Measurements from ENCODE around the gene CBLIF.
"Not testable (repeated sequence)": the region's sequence is repeated elsewhere in the genome, so short reads cannot be mapped to it uniquely, and the experiment has no call there.

CBLIF gene

DNA sequence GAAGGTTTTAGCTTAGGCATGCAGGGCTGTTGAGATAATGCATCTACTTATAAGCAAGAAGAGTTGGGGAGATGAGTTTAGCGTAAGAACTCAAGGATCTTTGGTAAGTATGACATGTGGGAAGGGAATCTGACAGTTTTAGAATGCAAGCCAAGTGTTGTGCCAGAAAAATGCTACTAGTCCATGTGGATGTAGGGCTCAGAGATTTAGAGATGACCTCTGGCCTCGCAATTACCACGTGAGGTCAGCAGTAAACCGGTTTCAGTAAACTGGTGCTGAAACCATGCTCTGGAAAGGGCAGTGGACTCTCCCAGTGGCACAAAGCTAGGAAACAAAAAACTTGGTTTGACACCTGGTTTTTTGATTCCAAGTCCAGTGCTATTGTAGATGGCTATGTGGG, 53.7 kb downstream of the CBLIF start:
- no peak overlapping the region for H3K4me3 ChIP-seq (replicated peaks; ENCODE audit: low read depth, low read length)
- no peak for DNase-seq (ENCODE audit: extremely low read depth, low read depth)
- TF ChIP-seq, protein P1, sequence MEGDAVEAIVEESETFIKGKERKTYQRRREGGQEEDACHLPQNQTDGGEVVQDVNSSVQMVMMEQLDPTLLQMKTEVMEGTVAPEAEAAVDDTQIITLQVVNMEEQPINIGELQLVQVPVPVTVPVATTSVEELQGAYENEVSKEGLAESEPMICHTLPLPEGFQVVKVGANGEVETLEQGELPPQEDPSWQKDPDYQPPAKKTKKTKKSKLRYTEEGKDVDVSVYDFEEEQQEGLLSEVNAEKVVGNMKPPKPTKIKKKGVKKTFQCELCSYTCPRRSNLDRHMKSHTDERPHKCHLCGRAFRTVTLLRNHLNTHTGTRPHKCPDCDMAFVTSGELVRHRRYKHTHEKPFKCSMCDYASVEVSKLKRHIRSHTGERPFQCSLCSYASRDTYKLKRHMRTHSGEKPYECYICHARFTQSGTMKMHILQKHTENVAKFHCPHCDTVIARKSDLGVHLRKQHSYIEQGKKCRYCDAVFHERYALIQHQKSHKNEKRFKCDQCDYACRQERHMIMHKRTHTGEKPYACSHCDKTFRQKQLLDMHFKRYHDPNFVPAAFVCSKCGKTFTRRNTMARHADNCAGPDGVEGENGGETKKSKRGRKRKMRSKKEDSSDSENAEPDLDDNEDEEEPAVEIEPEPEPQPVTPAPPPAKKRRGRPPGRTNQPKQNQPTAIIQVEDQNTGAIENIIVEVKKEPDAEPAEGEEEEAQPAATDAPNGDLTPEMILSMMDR (IDR thresholded peaks at IDR 0.05; ENCODE audit: low read depth, low read length, missing control alignments): no peak

DNA sequence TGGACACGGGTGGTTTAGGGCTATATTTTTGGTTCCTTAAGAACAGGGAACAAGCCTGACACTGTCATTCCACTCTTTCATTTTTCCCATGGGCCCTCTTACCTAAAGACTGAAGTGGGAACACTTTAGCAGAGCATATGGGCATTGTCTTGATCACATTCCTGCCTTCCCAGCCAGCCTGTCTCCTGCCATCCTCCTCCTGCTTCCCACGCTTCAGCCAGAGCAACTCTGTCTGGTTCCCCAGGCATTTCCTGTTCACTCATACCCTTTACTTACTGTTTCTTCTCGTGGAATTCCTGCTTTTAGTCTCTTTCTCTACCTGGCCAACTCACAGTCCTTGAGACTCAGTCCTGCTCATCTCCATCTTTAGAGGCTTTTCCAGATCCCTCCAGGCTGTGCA, 57.5 kb downstream of the CBLIF start:
- TF ChIP-seq, protein P1 (IDR thresholded peaks at IDR 0.05; ENCODE audit: low read depth, low read length, missing control alignments): no peak
- DNase-seq (ENCODE audit: extremely low read depth, low read depth): no peak
- H3K4me3 ChIP-seq (replicated peaks; ENCODE audit: low read depth, low read length): no peak overlapping the region

DNA sequence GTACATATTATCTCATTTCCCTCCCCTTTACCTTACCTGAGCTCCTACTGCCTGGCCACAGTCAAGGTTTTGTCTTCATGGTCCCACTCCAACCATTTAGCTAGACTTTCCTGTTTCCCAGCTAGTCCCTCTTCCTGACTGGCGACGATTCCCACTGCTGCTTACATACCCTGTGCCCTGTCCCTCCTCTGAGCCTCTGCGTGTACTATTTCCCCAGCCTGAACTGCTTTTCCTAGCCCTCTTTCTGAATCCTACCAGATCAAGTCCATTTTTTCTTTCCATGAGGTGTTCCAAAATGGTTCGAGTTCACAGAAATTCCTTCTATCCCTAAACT, 58.1 kb downstream of the CBLIF start:
- no peak overlapping the region for H3K4me3 ChIP-seq (replicated peaks; ENCODE audit: low read depth, low read length)
- TF ChIP-seq, protein P1 (IDR thresholded peaks at IDR 0.05; ENCODE audit: low read depth, low read length, missing control alignments): no peak
- no peak for DNase-seq (ENCODE audit: extremely low read depth, low read depth)

DNA sequence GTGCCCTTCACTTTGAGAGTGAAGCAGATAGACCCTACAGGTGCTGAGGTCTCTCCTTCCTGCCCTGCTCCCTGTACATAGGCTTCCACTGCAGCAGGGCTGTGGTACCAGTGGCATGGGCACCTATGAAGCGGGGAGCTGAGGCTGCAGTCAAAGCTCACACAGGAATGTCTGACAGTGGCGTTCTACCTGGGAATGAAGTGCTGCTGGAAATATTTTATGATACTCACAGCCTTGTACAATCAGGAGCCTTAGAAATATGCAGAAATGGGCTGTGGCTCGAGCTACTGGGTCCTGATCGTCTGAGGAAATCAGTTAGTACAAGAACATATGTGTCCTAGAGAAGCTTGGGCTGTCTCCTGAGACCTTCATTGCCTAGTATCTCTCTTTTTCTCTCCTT, 59.5 kb downstream of the CBLIF start:
- TF ChIP-seq, protein P1 (IDR thresholded peaks at IDR 0.05; ENCODE audit: low read depth, low read length, missing control alignments): no peak
- no peak overlapping the region for H3K4me3 ChIP-seq (replicated peaks; ENCODE audit: low read depth, low read length)
- DNase-seq (ENCODE audit: extremely low read depth, low read depth): no peak

DNA sequence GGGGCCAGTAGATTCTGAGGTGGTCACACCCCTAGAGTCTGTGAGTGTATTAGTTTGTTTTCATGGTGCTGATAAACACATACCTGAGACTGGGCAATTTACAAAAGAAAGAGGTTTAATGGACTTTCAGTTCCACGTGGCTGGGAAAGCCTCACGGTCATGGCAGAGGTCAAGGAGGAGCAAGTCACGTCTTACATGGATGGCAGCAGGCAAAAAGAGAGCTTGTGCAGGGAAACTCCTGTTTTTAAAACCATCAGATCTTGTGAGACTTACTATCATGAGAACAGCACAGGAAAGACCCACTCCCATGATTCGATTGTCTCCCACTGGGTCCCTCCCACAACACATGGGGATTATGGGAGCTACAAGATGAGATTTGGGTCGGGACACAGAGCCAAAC, 60.9 kb downstream of the CBLIF start:
- not testable (repeated sequence) for DNase-seq (ENCODE audit: extremely low read depth, low read depth); H3K4me3 ChIP-seq (replicated peaks; ENCODE audit: low read depth, low read length)

DNA sequence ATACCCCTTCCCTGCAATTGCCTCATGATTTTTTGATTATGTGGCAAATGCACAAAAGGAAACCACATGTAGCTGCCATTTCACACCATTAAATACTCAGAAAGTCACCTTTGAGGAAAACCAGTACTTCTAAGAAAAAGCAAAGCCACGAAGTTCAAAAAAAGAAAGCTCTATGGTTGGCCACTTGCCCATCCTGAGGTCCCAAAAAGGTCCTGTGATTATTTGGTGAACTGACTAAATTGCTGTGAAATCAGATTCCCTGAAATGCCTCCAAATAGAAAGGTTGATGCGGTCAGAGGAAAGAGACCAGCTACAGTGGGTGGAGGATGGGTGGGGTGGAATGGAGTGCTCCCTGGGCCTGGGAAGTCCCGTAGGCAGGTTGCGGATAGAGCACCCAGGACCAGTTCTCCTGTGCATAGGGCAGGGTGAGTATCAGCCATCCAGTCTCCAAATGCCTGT, 61.6 kb downstream of the CBLIF start:
- TF ChIP-seq, protein P1 (IDR thresholded peaks at IDR 0.05; ENCODE audit: low read depth, low read length, missing control alignments): no peak
- DNase-seq (ENCODE audit: extremely low read depth, low read depth): no peak
- H3K4me3 ChIP-seq (replicated peaks; ENCODE audit: low read depth, low read length): no peak overlapping the region

DNA sequence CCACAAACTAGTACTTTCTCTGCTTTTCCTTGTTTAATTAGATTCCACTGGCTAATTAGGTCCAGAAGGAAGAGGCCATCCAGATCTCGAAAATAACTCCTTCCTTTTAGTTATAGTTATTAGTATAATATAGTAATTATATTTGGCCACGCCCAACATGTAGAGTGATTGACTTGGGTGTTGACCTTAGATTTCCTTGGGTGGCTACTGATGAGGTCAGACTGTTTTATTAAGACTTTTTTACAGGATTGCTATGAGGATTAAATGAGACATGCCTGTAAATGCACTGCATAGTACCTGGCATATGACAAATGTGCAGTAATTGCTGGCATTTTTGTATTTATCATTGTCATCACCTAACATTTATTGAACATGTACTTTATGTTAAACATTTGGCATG, 63.2 kb downstream of the CBLIF start:
- H3K4me3 ChIP-seq (replicated peaks; ENCODE audit: low read depth, low read length): no peak overlapping the region
- TF ChIP-seq, protein P1 (IDR thresholded peaks at IDR 0.05; ENCODE audit: low read depth, low read length, missing control alignments): no peak
- DNase-seq (ENCODE audit: extremely low read depth, low read depth): no peak

Data from HFF-Myc (cell line).